Cardiac muscle cell (in vitro differentiated cells and primary cell): ENCODE results near the gene ADAD1. TPM values are rescaled to one million over a fixed set of nuclear protein-coding genes. Genes with fewer than 3 reads are reported as not detected.

Experiments
- DNase-seq, 2 donors: peaks; one replicate each; pipeline versions ENCODE4 v3.0.0 to v3.0.0-alpha.2; 2010 to 2017; ENCODE audit warnings: low read depth in 1 of 2, low spot score in 1 of 2
- H3K27ac ChIP-seq: fragments of 200-600 bp; sonication (generic); 2 replicates; pipeline ENCODE4 v1.5.1; 2016
- H3K27me3 ChIP-seq: fragments of 200-600 bp; sonication (generic); 2 replicates; pipeline ENCODE4 v1.6.0; 2016; ENCODE audit warnings: control low read depth
- H3K36me3 ChIP-seq: fragments of 200-600 bp; sonication (generic); 2 replicates; pipeline ENCODE4 v1.5.1; 2016; ENCODE audit warnings: control low read depth
- H3K4me1 ChIP-seq: fragments of 200-600 bp; sonication (generic); 2 replicates; pipeline ENCODE4 v1.8.1; 2017; ENCODE audit warnings: low read depth, mild to moderate bottlenecking, mixed run types
- H3K4me3 ChIP-seq: fragments of 200-600 bp; sonication (generic); 2 replicates; pipeline ENCODE4 v1.5.1; 2016; ENCODE audit warnings: mild to moderate bottlenecking
- H3K9me3 ChIP-seq: fragments of 200-600 bp; sonication (generic); 2 replicates; pipeline ENCODE4 v1.5.1; 2017; ENCODE audit warnings: low read depth, mild to moderate bottlenecking, control low read depth
- CTCF ChIP-seq: IDR thresholded peaks from 2 replicates; pipeline ENCODE4 v1.5.1; 2012; ENCODE audit warnings: low read depth, mild to moderate bottlenecking, low read length
- polyA plus RNA-seq: library from polyadenylated mRNA; unstranded; fragments of >200 nt; fragmentation: Nextera tagmentation; extraction: Ambion mirVana; gene quantifications from 2 replicates; pipeline ENCODE4 v1.2.1, GENCODE V29; 2016
- total RNA-seq: library from RNA; depleted of rRNA; stranded (reverse); fragments of >200 nt; gene quantifications from 2 replicates; pipeline ENCODE4 v1.2.3, GENCODE V29; 2016

Gene ADAD1
- total and polyA plus RNA-seq, 2 experiments from 2014 or later = not detected

GRCh38 chr4:122476126-122476525 is 97.3 kb downstream of the ADAD1 start:
- TF ChIP-seq CTCF = no peak
- DNase-seq = no peak
- H3K36me3 ChIP-seq = no peaks in the 10 kb centered on the region
- H3K9me3 ChIP-seq = no peaks in the 10 kb centered on the region
- no peak overlapping the region for H3K4me3 ChIP-seq
- no peaks in the 10 kb centered on the region for H3K27me3 ChIP-seq
- peaks cover 9% of the 10 kb centered on the region for H3K4me1 ChIP-seq
- no peak overlapping the region for H3K27ac ChIP-seq

GRCh38 chr4:122476745-122477144 is 97.9 kb downstream of the ADAD1 start:
- no peak for TF ChIP-seq CTCF
- no peaks in the 10 kb centered on the region for H3K27me3 ChIP-seq
- H3K4me3 ChIP-seq = no peak overlapping the region
- no peaks in the 10 kb centered on the region for H3K36me3 ChIP-seq
- DNase-seq = no peak
- no peak overlapping the region for H3K27ac ChIP-seq
- H3K9me3 ChIP-seq = no peaks in the 10 kb centered on the region
- H3K4me1 ChIP-seq = peaks cover 9% of the 10 kb centered on the region

Other genes with a start within 250 kb of the ADAD1 start
- 69.1 and 121 TPM in 2 replicates for gene BLTP1, start 226.7 kb upstream of the ADAD1 start, total RNA-seq
- gene BLTP1, start 226.7 kb upstream of the ADAD1 start, polyA plus RNA-seq = 20.1 and 29.6 TPM in 2 replicates
- gene IL2, start 77.7 kb downstream of the ADAD1 start, total RNA-seq = not detected in 2 replicates
- gene IL2, start 77.7 kb downstream of the ADAD1 start, polyA plus RNA-seq = not detected in 2 replicates
- not detected in 2 replicates for gene IL21, start 242.1 kb downstream of the ADAD1 start, total RNA-seq
- not detected in 2 replicates for gene IL21, start 242.1 kb downstream of the ADAD1 start, polyA plus RNA-seq